Measurements from ENCODE around the gene GDI1. TPM values are rescaled to one million over a fixed set of nuclear protein-coding genes. Genes with fewer than 3 reads are reported as not detected.

GDI1 gene
- total and polyA plus RNA-seq, 9 of the 15 experiments (the other 6 are each of a cell fraction or from before 2014, with no cell fraction given): 0.97 to 82.6 (median 37.5) TPM

- BruUV-seq (replicated peaks): no TSS peak
- Histone ChIP-seq H3K9ac (ENCODE audit: insufficient read depth in 1 of 2, low read depth in 2 of 2, low read length in 2 of 2) (no peak overlapping the region), H3K4me1 (replicated peaks in 1 of 2; ENCODE audit: control insufficient read depth in 2 of 2, insufficient read depth in 2 of 2, low read length in 2 of 2) (peaks cover 6 to 10% of the 10 kb centered on the region in 2 experiments; a peak in 4 of 5 replicates), H4K20me1 (replicated peaks; ENCODE audit: control insufficient read depth, insufficient read depth, low read length) (peaks cover 13% of the 10 kb centered on the region), H3K27ac (ENCODE audit: extremely low read depth, low read depth, low read length) (no peak overlapping the region), H3K9me1 (ENCODE audit: control insufficient read depth, insufficient read depth, low read length) (no peaks in the 10 kb centered on the region), H3K79me2 (ENCODE audit: control insufficient read depth, insufficient read depth, low read length) (peaks cover 30% of the 10 kb centered on the region), H3K4me3 (no peak overlapping the region), H3K9me3 (replicated peaks; ENCODE audit: control insufficient read depth, insufficient read depth, low read depth, low read length) (no peaks in the 10 kb centered on the region; the same call in 1 of the 2 replicates), H3K36me3 (ENCODE audit: control insufficient read depth, insufficient read depth, low read length) (peaks cover 35% of the 10 kb centered on the region), H3K27me3 (ENCODE audit: control insufficient read depth in 2 of 2, insufficient read depth in 2 of 2, low read length in 2 of 2) (no peaks in the 10 kb centered on the region), H3K4me2 (ENCODE audit: insufficient read depth, low read length) (no peak overlapping the region), H2AFZ (ENCODE audit: low read depth, low read length) (no peak overlapping the region)
- in situ Hi-C loops (cut with MboI) (loop anchor here (10.0 kb wide), 1 partner anchor 132 kb away; no protein-coding TSS in a partner anchor), intact Hi-C loops (cut with micrococcal nuclease) (no loop called here)
- POLR2A ChIA-PET: interaction anchor here (0.6 to 6.0 kb wide), 6 partner anchors 7 to 134 kb away, joined by 3 to 85 read pairs (median 4); partner anchors contain the start of genes DNASE1L1, SLC10A3 and TAFAZZIN
- FAIRE-seq (no peak), ATAC-seq (no peak), DNase-seq (ENCODE audit: extremely low read depth in 1 of 4, low spot score in 3 of 4) (no peak)
- WGBS (ENCODE audit: insufficient coverage, low coverage, missing lambda C conversion rate): 84% methylated on average over 5 of the region's 10 CpGs
- CTCF ChIA-PET (ENCODE audit: low intra/inter-chr PET ratio): no interaction called here
- TF ChIP-seq RBM17 (IDR thresholded peaks at IDR 0.05; ENCODE audit: borderline replicate concordance, low read depth, low read length): no peak
- TF ChIP-seq CSDE1 (IDR thresholded peaks at IDR 0.05): no peak
- no peak for TF ChIP-seq CTCF (IDR thresholded peaks at IDR 0.05 in 2 of 3, conservative IDR thresholded peaks at IDR 0.05 in 1 of 3; ENCODE audit: insufficient read depth in 2 of 3, low read depth in 1 of 3, low read length in 3 of 3)
- TF ChIP-seq, protein P1, sequence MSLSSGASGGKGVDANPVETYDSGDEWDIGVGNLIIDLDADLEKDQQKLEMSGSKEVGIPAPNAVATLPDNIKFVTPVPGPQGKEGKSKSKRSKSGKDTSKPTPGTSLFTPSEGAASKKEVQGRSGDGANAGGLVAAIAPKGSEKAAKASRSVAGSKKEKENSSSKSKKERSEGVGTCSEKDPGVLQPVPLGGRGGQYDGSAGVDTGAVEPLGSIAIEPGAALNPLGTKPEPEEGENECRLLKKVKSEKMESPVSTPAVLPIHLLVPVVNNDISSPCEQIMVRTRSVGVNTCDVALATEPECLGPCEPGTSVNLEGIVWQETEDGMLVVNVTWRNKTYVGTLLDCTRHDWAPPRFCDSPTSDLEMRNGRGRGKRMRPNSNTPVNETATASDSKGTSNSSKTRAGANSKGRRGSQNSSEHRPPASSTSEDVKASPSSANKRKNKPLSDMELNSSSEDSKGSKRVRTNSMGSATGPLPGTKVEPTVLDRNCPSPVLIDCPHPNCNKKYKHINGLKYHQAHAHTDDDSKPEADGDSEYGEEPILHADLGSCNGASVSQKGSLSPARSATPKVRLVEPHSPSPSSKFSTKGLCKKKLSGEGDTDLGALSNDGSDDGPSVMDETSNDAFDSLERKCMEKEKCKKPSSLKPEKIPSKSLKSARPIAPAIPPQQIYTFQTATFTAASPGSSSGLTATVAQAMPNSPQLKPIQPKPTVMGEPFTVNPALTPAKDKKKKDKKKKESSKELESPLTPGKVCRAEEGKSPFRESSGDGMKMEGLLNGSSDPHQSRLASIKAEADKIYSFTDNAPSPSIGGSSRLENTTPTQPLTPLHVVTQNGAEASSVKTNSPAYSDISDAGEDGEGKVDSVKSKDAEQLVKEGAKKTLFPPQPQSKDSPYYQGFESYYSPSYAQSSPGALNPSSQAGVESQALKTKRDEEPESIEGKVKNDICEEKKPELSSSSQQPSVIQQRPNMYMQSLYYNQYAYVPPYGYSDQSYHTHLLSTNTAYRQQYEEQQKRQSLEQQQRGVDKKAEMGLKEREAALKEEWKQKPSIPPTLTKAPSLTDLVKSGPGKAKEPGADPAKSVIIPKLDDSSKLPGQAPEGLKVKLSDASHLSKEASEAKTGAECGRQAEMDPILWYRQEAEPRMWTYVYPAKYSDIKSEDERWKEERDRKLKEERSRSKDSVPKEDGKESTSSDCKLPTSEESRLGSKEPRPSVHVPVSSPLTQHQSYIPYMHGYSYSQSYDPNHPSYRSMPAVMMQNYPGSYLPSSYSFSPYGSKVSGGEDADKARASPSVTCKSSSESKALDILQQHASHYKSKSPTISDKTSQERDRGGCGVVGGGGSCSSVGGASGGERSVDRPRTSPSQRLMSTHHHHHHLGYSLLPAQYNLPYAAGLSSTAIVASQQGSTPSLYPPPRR (CRISPR knock-in tag; IDR thresholded peaks at IDR 0.05; ENCODE audit: borderline replicate concordance): no peak
- no peak for TF ChIP-seq POU5F1 (IDR thresholded peaks at IDR 0.05; ENCODE audit: borderline replicate concordance, low read depth, low read length, partially characterized antibody)
- TF ChIP-seq RBBP5 (IDR thresholded peaks at IDR 0.05; ENCODE audit: borderline replicate concordance, insufficient read depth, low read length, poor library complexity, severe bottlenecking): no peak
- TF ChIP-seq, protein P2, sequence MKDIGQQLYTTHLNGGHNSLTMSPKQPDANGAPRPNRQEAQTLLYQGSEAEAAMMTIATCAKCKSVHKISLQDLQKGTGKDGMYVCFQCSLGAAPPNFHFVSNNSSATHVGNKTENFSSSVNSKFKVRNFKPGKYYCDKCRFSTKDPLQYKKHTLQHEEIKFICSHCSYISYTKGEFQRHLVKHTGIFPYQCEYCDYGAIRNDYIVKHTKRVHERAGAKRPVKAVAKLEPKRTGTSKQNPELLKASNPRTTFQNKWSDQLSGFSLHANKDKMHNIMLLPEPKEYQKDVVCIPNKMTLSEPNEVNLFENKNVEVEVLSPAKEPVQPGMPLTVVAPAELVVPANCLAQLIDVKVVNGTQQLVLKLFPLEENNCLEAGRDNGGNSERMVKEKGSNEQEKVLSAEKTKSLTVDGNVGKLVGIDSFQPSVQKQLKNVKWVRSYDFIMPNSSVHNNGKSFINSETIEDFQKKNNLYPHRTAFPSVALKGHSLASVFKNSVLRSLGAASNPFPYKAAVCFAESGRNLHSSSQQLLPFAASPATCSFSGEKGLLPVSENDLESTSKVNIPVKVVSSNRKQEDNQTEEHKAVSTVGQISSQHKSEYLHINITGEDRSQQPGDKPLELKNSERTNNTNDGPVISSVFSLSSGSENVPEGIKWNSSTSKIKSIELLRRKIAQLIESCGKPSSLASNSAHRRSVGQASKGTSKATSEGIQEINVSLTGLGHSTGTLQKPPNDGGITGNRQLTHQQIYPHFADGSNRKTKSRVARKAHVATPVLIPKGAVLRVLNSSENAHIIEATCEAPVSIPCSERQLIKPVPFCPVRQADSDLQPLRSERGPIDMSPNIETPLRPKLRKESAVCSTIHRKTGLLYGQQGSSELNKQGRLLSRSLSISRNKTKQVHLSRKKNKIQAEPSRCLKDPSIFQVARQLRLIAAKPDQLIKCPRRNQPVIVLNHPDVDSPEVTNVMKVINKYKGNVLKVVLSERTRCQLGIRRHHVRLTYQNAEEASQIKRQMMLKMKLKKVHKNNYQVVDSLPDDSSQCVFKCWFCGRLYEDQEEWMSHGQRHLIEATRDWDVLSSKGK (CRISPR knock-in tag; IDR thresholded peaks at IDR 0.05): no peak
- TF ChIP-seq MLX (CRISPR knock-in tag; conservative IDR thresholded peaks at IDR 0.05): no peak
- no peak for TF ChIP-seq ZNF644 (tag; IDR thresholded peaks at IDR 0.05; ENCODE audit: low read depth)
These were observed 33.8 kb upstream of the GDI1 start for GRCh38 chrX:154403192-154403591.
